IPS-20b (cell line): Measurements from ENCODE around the gene ZNF280D.
"Not testable (repeated sequence)": the region's sequence is repeated elsewhere in the genome, so short reads cannot be mapped to it uniquely, and the experiment has no call there.

Source experiments
- H3K27ac ChIP-seq: one replicate; pipeline ENCODE4 v1.5.1; 2013; ENCODE audit warnings: low read length
- H3K27me3 ChIP-seq: 2 replicates; pipeline ENCODE4 v1.6.1; 2013; ENCODE audit warnings: mild to moderate bottlenecking, low read length, inconsistent platforms; ENCODE audit not compliant: insufficient read depth
- H3K36me3 ChIP-seq: 2 replicates; pipeline ENCODE4 v1.6.1; 2013; ENCODE audit warnings: low read depth, mild to moderate bottlenecking, inconsistent platforms, low read length, moderate library complexity; ENCODE audit not compliant: insufficient read depth
- H3K4me1 ChIP-seq: 2 replicates; pipeline ENCODE4 v1.6.1; 2013; ENCODE audit warnings: mild to moderate bottlenecking, control low read depth, inconsistent platforms, low read length, moderate library complexity; ENCODE audit not compliant: insufficient read depth
- H3K4me3 ChIP-seq: 2 replicates; pipeline ENCODE4 v1.5.1; 2013; ENCODE audit warnings: mild to moderate bottlenecking, low read length, inconsistent platforms
- H3K9ac ChIP-seq: 2 replicates; pipeline ENCODE4 v1.6.1; 2013; ENCODE audit warnings: low read depth, mild to moderate bottlenecking, inconsistent platforms, low read length, moderate library complexity
- H3K9me3 ChIP-seq: 2 replicates; pipeline ENCODE4 v1.6.1; 2013; ENCODE audit warnings: mild to moderate bottlenecking, low read depth, low read length, inconsistent platforms; ENCODE audit not compliant: insufficient read depth

Gene ZNF280D

DNA sequence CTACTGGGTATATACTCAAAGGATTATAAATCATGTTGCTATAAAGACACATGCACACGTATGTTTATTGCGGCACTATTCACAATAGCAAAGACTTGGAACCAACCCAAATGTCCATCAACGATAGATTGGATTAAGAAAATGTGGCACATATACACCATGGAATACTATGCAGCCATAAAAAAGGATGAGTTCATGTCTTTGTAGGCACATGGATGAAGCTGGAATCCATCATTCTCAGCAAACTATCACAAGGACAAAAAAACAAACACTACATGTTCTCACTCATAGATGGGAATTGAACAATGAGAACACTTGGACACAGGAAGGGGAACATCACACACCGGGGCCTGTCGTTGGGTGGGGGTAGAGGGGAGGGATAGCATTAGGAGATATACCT lies 23.8 kb downstream of the ZNF280D start:
- H3K4me3 ChIP-seq, H3K27me3 ChIP-seq, H3K4me1 ChIP-seq, H3K27ac ChIP-seq, H3K9me3 ChIP-seq, H3K36me3 ChIP-seq, H3K9ac ChIP-seq: not testable (repeated sequence)

DNA sequence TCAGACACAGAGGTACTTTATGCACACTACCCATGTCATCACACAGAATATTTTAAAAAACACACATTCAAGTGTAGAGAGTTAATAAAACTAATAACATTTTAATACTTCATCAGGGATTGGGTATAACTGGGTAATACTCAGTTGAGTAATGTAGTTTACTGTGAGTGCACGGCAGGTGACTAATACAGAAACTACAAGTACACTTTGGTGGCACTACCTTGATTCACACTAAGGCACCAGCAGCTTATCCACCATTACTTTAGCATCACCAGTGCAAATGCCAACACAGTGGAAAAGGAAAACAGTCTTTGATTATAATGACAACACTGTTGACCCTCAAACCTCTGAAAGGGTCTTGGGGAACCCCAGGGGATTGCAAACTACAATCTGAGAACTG lies 33.6 kb downstream of the ZNF280D start:
- Histone ChIP-seq H3K27me3 (no peaks in the 10 kb centered on the region), H3K9ac (no peak overlapping the region), H3K36me3 (peaks cover 18% of the 10 kb centered on the region)

DNA sequence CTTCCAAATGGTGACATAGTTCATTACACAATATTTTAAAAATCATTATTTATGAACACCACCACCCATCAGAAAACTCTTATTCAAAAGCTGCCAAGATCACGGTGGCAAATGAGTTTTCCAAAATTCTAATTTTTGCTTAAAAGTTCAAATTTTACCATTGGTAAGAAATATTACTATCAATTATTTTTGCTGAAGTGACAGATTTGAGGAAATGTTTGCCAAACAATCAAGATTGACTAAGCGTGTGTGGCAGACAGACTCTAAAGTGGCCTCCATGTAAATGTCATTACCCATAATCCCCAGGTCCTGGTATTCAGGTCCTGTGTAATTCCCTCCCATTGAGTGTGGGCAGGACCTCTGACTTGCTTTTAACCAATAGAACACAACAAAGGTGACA lies 35.0 kb downstream of the ZNF280D start:
- no peak overlapping the region for H3K4me3 ChIP-seq
- no peak overlapping the region for H3K27ac ChIP-seq
- no peaks in the 10 kb centered on the region for H3K9me3 ChIP-seq
- no peaks in the 10 kb centered on the region for H3K4me1 ChIP-seq
- H3K27me3 ChIP-seq: no peaks in the 10 kb centered on the region
- H3K36me3 ChIP-seq: peaks cover 18% of the 10 kb centered on the region
- H3K9ac ChIP-seq: no peak overlapping the region

More for the DNA sequence above, 33.6 kb downstream of the ZNF280D start:
- H3K9me3 ChIP-seq: no peaks in the 10 kb centered on the region
- H3K27ac ChIP-seq: no peak overlapping the region
- no peaks in the 10 kb centered on the region for H3K4me1 ChIP-seq
- H3K4me3 ChIP-seq: no peak overlapping the region

DNA sequence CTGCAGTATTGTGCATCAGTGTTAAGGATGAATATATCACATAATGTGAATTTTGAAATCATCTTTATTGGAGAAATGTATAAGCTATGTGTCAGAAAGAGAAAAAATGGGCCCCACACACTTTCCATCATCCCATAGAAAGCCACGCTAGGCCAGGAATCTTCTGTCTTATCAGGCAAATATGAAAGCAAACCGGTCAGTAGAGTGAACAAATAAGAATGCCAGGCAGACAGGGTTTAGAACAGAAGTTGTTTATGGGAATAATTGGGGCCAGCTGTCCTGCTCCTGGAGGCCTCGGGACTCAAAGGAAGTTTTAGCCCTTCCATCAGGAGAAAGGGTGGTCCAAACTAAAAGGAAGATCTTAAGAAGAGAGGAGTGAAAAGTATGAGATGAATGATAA lies 39.5 kb downstream of the ZNF280D start:
- no peaks in the 10 kb centered on the region for H3K9me3 ChIP-seq
- no peak overlapping the region for H3K9ac ChIP-seq
- no peaks in the 10 kb centered on the region for H3K27me3 ChIP-seq
- H3K36me3 ChIP-seq: peaks cover 5% of the 10 kb centered on the region; the same call in 1 of the 2 replicates
- H3K4me1 ChIP-seq: no peaks in the 10 kb centered on the region
- no peak overlapping the region for H3K4me3 ChIP-seq
- H3K27ac ChIP-seq: no peak overlapping the region

DNA sequence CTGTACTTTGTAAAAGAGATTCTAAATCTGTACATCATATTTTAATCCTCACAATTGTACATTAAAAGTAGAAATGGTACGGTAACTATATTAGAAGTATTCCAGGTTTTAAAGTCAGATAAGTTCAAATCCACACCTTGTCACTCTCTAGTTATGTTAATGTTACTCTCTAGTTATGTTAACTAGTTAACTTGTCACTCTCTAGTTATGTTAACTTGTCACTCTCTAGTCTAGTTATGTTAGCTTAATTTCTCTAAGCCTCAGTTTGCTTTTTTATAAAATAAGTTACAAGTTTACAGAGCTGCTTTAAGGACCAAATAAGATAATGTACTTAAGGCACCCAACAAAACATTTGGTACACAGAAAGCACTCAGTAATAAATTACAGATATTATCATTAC lies 42.6 kb downstream of the ZNF280D start:
- Histone ChIP-seq H3K9me3 (no peaks in the 10 kb centered on the region), H3K27ac (no peak overlapping the region), H3K36me3 (no peaks in the 10 kb centered on the region), H3K27me3 (no peaks in the 10 kb centered on the region), H3K4me3 (no peak overlapping the region), H3K9ac (no peak overlapping the region), H3K4me1 (no peaks in the 10 kb centered on the region)

DNA sequence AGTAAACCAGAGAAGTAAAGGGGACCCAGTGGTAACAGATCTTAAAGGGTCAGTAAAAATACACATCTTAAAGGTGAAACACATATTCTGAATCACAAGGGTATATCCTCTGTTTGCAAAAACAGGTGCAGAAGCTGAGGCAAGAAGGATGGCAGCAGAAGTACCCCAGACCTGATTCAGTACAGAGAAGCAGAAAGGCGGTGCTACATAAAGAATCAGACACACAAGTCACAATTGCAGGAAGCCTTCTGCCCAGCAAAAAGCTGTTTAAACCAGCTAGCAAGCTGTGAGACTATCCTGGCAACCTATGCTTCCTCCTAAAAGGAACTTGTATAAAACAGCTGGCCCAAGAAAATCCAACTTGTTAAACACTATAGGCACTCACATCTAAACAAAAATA lies 49.4 kb downstream of the ZNF280D start:
- H3K4me1 ChIP-seq: no peaks in the 10 kb centered on the region
- no peaks in the 10 kb centered on the region for H3K36me3 ChIP-seq
- no peaks in the 10 kb centered on the region for H3K9me3 ChIP-seq
- no peak overlapping the region for H3K4me3 ChIP-seq
- H3K27ac ChIP-seq: no peak overlapping the region
- no peaks in the 10 kb centered on the region for H3K27me3 ChIP-seq
- no peak overlapping the region for H3K9ac ChIP-seq

- H3K27ac ChIP-seq: no peak overlapping the region
- no peak overlapping the region for H3K4me3 ChIP-seq
- H3K9me3 ChIP-seq: no peaks in the 10 kb centered on the region
- H3K36me3 ChIP-seq: no peaks in the 10 kb centered on the region
- H3K4me1 ChIP-seq: no peaks in the 10 kb centered on the region
- no peaks in the 10 kb centered on the region for H3K27me3 ChIP-seq
- H3K9ac ChIP-seq: no peak overlapping the region
Observed at GRCh38 chr15:56681113-56681512, 52.2 kb downstream of the ZNF280D start.

- Histone ChIP-seq H3K27ac (no peak overlapping the region), H3K4me1 (no peaks in the 10 kb centered on the region), H3K36me3 (no peaks in the 10 kb centered on the region), H3K9ac (no peak overlapping the region), H3K9me3 (no peaks in the 10 kb centered on the region), H3K27me3 (no peaks in the 10 kb centered on the region), H3K4me3 (no peak overlapping the region)
Observed at GRCh38 chr15:56679225-56679624, 54.1 kb downstream of the ZNF280D start.

- Histone ChIP-seq H3K9ac (no peak overlapping the region), H3K4me3 (no peak overlapping the region), H3K9me3 (no peaks in the 10 kb centered on the region), H3K36me3 (no peaks in the 10 kb centered on the region), H3K27ac (no peak overlapping the region), H3K27me3 (no peaks in the 10 kb centered on the region), H3K4me1 (no peaks in the 10 kb centered on the region)
Observed at GRCh38 chr15:56678571-56678970, 54.7 kb downstream of the ZNF280D start.

- Histone ChIP-seq H3K4me3 (no peak overlapping the region), H3K27ac (no peak overlapping the region), H3K27me3 (no peaks in the 10 kb centered on the region), H3K9me3 (no peaks in the 10 kb centered on the region), H3K36me3 (no peaks in the 10 kb centered on the region), H3K9ac (no peak overlapping the region), H3K4me1 (no peaks in the 10 kb centered on the region)
Observed at GRCh38 chr15:56677271-56677670, 56.0 kb downstream of the ZNF280D start.

DNA sequence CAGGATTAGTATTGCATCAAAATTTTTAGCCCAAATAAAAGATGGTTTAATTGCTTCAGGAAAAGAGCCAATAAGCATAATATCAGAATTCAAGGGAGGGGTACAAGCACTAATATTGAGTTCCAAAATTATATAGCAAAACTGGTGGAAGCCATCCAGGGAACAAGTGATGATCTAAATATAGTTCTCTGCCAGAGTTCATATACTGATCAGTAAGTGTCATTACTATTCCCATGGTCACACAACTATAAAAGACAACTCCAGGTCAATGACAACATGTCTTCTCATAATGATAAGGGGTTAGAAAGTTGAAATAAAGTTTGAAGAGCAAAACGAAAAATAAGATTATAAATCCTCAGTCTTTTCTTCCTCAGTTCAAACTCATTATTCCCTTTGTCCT lies 57.4 kb downstream of the ZNF280D start:
- Histone ChIP-seq H3K27ac (no peak overlapping the region), H3K4me1 (no peaks in the 10 kb centered on the region), H3K27me3 (no peaks in the 10 kb centered on the region), H3K9me3 (no peaks in the 10 kb centered on the region), H3K4me3 (no peak overlapping the region), H3K36me3 (no peaks in the 10 kb centered on the region), H3K9ac (no peak overlapping the region)

- H3K4me3 ChIP-seq: no peak overlapping the region
Observed at GRCh38 chr15:56674857-56675256, 58.5 kb downstream of the ZNF280D start.

GRCh38 chr15:56672721-56673120 lies 60.6 kb downstream of the ZNF280D start:
- Histone ChIP-seq H3K27ac (no peak overlapping the region), H3K27me3 (no peaks in the 10 kb centered on the region), H3K9me3 (no peaks in the 10 kb centered on the region), H3K4me1 (no peaks in the 10 kb centered on the region), H3K9ac (no peak overlapping the region), H3K36me3 (no peaks in the 10 kb centered on the region), H3K4me3 (no peak overlapping the region)

More at GRCh38 chr15:56674857-56675256, 58.5 kb downstream of the ZNF280D start:
- H3K9me3 ChIP-seq: no peaks in the 10 kb centered on the region
- no peaks in the 10 kb centered on the region for H3K36me3 ChIP-seq
- H3K27ac ChIP-seq: no peak overlapping the region
- H3K4me1 ChIP-seq: no peaks in the 10 kb centered on the region
- no peaks in the 10 kb centered on the region for H3K27me3 ChIP-seq
- H3K9ac ChIP-seq: no peak overlapping the region
